Amniotic epithelial cell (primary cell): ENCODE data around the gene ACTBL2.
"Not testable (repeated sequence)": the region's sequence is repeated elsewhere in the genome, so short reads cannot be mapped to it uniquely, and the experiment has no call there.

Source experiments
- DNase-seq: peaks from one replicate; pipeline ENCODE4 v3.0.0-alpha.2; 2010; ENCODE audit warnings: low read depth

The ACTBL2 gene

GRCh38 chr5:57482671-57483106 lies at the start of gene ACTBL2:
TSS of gene ACTBL2 (minus strand) at chr5:57482811. CDS start at chr5:57482707, 104 bp downstream.
- peak; percentile 97 for DNase-seq

GRCh38 chr5:57531333-57531732 lies 48.7 kb upstream of the ACTBL2 start:
- no peak for DNase-seq

- no peak for DNase-seq
These were observed 47.3 kb upstream of the ACTBL2 start for GRCh38 chr5:57529864-57530263.

GRCh38 chr5:57527870-57528269 lies 45.3 kb upstream of the ACTBL2 start:
- no peak for DNase-seq

- no peak for DNase-seq
These were observed 41.9 kb upstream of the ACTBL2 start for GRCh38 chr5:57524348-57525060.

GRCh38 chr5:57522477-57522876 lies 39.9 kb upstream of the ACTBL2 start:
- not testable (repeated sequence) for DNase-seq

GRCh38 chr5:57518415-57518814 lies 35.8 kb upstream of the ACTBL2 start:
- not testable (repeated sequence) for DNase-seq

- DNase-seq, result no peak
These were observed 34.6 kb upstream of the ACTBL2 start for GRCh38 chr5:57517250-57517649.

GRCh38 chr5:57513785-57514184 lies 31.2 kb upstream of the ACTBL2 start:
- DNase-seq, result no peak

GRCh38 chr5:57511321-57511720 lies 28.7 kb upstream of the ACTBL2 start:
- no peak for DNase-seq

GRCh38 chr5:57509501-57510260 lies 27.1 kb upstream of the ACTBL2 start:
- no peak for DNase-seq

- DNase-seq, result no peak
These were observed 25.6 kb upstream of the ACTBL2 start for GRCh38 chr5:57508211-57508610.

- DNase-seq, result no peak
These were observed 22.9 kb upstream of the ACTBL2 start for GRCh38 chr5:57505272-57506200.

GRCh38 chr5:57504357-57504756 lies 21.7 kb upstream of the ACTBL2 start:
- DNase-seq, result peak; percentile 42

GRCh38 chr5:57503433-57503832 lies 20.8 kb upstream of the ACTBL2 start:
- peak; percentile 99 for DNase-seq

GRCh38 chr5:57501414-57502201 lies 19.0 kb upstream of the ACTBL2 start:
- peak; percentile 70 for DNase-seq

GRCh38 chr5:57499262-57500050 lies 16.8 kb upstream of the ACTBL2 start:
- DNase-seq, result peak; percentile 78

- no peak for DNase-seq
These were observed 15.1 kb upstream of the ACTBL2 start for GRCh38 chr5:57497733-57498132.

GRCh38 chr5:57495285-57496086 lies 12.9 kb upstream of the ACTBL2 start:
- no peak for DNase-seq
